HUDEP-2 (cell line): ENCODE results near the gene USP31.

ENCODE experiments used
- DNase-seq, 76 experiments: peaks; one replicate each; lab custom pipeline; 2025; ENCODE audit not compliant: unreplicated experiment in 76 of 76; lab: John Stamatoyannopoulos, UW

USP31 gene

GRCh38 chr16:23064639-23065038 is 84.6 kb downstream of the USP31 start:
- no peak for DNase-seq

DNA sequence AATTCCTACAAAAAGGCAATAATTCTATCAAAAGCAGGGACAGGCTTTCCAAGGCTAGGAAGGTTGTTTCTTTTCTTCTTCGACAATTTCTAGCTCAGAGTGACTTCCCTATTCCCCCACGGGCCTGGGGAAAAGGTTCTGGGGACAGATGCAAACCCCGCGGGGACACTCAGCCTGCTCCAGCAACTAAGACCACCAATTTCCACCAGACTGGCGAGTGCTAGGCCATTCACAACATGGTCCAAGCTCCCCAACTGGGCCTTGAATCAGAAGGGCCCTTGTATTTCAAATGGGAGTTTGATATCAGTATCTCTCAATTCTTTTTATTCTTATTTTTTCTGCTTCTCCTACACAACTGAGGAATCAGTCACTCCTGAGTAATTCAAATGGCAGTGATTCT is 86.7 kb downstream of the USP31 start:
- DNase-seq: no peak

DNA sequence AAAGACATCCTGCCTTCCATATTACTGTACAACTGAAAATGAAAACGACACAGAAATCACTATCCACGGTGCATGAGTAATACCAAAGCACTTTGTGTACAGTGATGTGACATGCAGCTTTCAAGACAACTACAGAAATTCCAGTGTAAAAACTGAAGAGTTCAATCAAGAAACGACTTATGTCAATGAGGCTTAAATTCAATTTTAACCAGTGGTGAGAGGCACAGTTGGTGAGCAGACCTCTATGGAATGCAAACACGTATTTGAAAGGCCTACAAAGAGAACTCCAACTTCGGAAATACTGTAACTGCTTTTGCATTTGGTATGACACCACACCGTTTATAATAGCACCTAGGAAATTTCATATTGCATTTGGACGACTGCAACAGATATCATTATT is 87.6 kb downstream of the USP31 start:
- DNase-seq: no peak

- DNase-seq: peak in 40 of 76 experiments; percentile 4 to 51 (median 30)
Measured at GRCh38 chr16:23060458-23061320, 88.6 kb downstream of the USP31 start.

DNA sequence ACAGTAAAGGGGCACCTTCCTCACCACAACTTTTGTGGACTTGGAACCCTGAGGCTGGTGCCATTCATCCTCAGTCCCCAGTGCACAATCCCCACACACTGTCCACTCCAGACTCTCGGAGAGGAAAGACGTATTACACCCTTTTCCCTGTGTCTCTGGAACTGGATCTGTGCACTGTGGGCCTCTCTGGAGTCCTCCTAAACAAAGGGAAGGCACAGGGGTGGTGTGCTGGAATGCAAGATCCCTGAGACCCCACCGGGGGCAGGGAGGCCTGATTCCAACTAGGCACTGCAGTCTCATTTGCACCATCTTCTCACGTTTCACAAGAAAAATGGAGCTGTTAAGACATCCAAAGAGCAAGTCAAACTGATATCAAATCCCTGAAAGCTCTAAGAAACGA is 89.8 kb downstream of the USP31 start:
- no peak for DNase-seq

- DNase-seq: no peak
Measured at GRCh38 chr16:23058576-23058975, 90.7 kb downstream of the USP31 start.

- no peak for DNase-seq
Measured at GRCh38 chr16:23057013-23057596, 92.1 kb downstream of the USP31 start.

- DNase-seq: no peak
Measured at GRCh38 chr16:23055481-23055880, 93.8 kb downstream of the USP31 start.

GRCh38 chr16:23052908-23053580 is 96.2 kb downstream of the USP31 start:
- no peak for DNase-seq

DNA sequence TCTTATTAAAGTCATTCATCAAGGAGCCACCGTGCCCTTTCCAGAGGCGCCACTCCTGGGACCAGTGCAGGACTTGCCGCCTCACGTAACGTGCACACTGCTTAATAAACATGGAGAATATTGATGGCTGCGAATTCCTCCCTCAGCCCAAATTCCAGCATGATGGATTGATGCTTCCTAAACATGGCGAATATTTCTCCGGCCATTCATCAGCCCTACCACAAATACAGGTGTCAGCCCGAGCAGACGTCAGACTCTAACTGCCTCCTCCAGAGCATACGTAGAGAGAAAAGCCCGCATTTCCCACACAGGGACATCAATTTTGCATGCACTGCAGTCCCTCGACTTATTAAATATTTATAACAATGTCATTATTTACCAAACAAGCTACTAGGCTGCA is 97.0 kb downstream of the USP31 start:
- no peak for DNase-seq

GRCh38 chr16:23051587-23051986 is 97.7 kb downstream of the USP31 start:
- DNase-seq: no peak

- DNase-seq: no peak
Measured at GRCh38 chr16:23048164-23048563, 101.1 kb downstream of the USP31 start.

GRCh38 chr16:23045025-23045424 is 104.2 kb downstream of the USP31 start:
- DNase-seq: no peak

DNA sequence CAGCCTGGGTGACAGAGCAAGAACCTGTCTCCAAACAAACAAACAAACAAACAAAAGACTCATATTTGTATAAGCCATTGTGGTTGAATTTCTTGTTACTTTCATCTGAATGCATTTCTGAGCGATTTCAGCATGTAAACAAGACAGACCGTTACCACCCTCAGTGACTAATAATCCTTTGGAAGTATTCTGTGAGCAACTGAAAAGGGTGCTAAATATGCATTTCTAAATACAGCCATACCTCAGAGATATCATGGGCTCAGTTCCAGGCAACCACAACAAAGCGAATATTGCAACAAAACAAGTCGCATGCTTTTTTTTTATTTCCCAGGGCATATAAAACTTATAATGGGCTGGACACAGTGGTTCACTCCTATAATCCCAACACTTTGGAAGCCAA is 109.0 kb downstream of the USP31 start:
- DNase-seq: no peak

DNA sequence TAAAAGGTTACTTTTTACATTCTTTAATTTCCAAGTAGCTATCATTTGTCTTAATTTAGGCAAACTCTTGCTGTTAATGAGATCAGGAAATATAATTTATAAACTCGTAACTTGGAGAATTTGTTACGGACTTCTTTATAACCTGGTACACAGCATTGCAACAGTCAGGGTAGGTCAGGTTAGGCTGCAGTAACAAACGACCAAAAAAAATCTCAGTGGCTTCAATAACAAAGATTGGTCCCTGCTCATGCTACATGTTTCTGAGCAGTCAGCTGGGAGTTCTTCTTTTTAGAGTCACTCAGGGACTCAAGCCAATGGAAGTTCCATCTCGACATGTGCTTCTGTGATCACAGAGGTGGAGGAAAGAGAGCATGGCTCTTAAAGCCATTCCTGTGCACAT is 110.1 kb downstream of the USP31 start:
- no peak for DNase-seq

- DNase-seq: no peak
Measured at GRCh38 chr16:23035240-23035639, 114.0 kb downstream of the USP31 start.

DNA sequence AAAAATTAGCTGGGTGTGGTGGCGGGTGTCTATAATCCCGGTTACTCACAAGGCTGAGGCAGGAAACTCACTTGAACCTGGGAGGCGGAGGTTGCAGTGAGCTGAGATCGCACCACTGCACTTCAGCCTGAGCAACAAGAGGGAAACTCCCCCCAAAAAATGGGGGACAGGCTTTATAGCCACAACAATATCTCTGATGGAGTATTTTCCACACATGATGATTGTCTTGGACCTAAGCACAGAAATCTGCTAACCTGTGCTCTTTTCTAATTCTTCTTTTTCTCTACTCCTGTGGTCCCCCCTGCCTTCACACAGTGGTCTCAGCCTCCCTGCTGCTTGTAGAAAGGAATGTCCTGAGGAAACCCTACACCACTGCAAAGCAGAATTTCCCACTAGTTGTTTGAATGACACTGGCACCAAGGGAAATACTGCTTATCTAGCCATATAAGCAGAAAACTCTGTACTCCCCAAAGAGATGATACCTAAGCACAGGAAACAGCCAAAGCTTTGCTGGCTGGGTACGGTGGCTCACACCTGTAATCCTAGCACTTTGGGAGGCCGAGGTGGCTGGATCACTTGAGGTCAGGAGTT is 117.6 kb downstream of the USP31 start:
- no peak for DNase-seq

DNA sequence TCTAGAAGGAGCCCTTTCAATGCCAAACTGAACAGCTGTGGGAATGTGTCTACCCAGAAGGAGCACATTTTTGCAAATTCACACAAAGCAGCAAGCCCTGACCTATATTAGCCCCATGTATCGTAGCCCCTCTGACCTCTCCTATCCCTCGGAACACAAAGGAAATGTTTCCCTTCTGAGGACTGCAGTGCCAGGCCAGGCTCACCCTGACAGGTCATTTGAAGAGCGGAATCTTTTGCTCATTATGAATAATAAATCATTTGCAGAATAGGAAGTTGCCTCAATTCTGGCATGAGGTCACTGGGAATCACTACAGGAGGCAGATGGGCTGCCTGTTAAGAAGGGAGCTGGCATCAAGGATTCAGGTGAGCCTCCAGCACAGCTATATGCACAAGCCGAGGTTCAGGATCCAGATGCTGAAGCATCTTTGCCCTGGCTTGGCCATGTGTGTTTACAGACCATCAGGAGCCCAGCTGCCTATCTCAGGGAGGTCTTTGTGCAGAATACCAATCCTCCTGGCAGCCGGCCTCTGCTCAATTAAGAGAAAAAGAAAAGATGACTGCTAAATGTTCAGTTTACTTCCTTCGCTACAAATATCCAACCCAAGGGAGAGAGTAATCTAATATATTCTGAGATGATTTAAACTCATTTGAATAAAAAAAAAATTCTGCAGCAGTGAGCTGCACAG is 119.4 kb downstream of the USP31 start:
- no peak for DNase-seq

GRCh38 chr16:23027386-23027785 is 121.9 kb downstream of the USP31 start:
- no peak for DNase-seq

DNA sequence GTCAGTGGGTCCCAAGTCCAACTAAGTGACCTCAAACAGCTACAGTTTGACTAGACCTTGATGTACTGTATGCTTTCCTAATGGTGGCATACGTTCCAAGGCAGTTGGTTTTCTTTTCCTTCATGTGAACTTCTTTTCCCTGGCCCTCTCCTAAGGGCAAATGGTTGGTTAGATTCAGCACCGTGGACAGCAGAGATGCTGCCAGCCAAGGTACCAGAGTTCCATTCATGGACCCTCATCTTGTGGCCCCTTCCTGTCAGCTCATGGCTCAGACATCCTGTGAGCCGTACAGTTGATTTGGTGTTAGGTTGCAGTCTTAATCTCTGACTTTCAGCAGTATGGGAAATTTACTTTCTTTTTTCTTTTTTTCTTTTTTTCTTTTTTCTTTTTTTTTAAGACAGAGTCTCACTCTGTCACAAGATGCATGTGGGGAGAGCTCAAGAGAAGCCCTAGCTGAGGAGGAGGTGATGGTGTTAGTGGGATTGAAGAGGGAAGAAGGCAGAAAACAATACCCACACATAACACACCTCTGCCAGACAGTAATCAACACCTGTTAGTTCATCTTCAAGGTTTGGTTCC is 122.4 kb downstream of the USP31 start:
- peak in 2 of 76 experiments; percentile 0 to 8 for DNase-seq
